PC-3 (cell line): ENCODE measurements around the gene LIPG. TPM values are rescaled to one million over a fixed set of nuclear protein-coding genes. Genes with fewer than 3 reads are reported as not detected.

ENCODE experiments used
- ATAC-seq: fragments of 200-7000 bp; cut with Tn5 transposase; 2 replicates; pipeline ENCODE4 v1.9.1; 2020; ENCODE audit warnings: mild to moderate bottlenecking, moderate library complexity
- BruUV-seq: library from RNA; stranded (reverse); fragments of 400-500 nt; replicated peaks from 2 replicates; lab custom pipeline; 2021; lab: Mats Ljungman, UMichigan
- CTCF ChIA-PET: fragments of 300-600 bp; sonication (Branson Sonifier 250); formaldehyde crosslinking; loops from one replicate; lab custom pipeline; 2022; ENCODE audit warnings: antibody characterized with exemption; lab: Charles Lee
- POLR2A ChIA-PET: fragments of 300-600 bp; sonication (Branson Sonifier 250); formaldehyde crosslinking; loops from one replicate; lab custom pipeline; 2022; ENCODE audit warnings: antibody characterized with exemption; ENCODE audit not compliant: unreplicated experiment; lab: Charles Lee
- DNase-seq: peaks from one replicate; pipeline ENCODE4 v3.0.0-alpha.2; 2015
- H2AFZ ChIP-seq: fragments of 300-600 bp; sonication (generic); 2 replicates; pipeline ENCODE4 v1.6.0; 2016; ENCODE audit warnings: antibody characterized with exemption, low read length
- H3F3A ChIP-seq: fragments of 300-600 bp; sonication (generic); one replicate; pipeline ENCODE4 v1.6.0; 2017; ENCODE audit warnings: antibody characterized with exemption, low read length, control low read depth, mild to moderate bottlenecking; ENCODE audit not compliant: unreplicated experiment
- H3K27ac ChIP-seq: fragments of 300-600 bp; sonication (generic); 2 replicates; pipeline ENCODE4 v1.5.1; 2016; ENCODE audit warnings: mild to moderate bottlenecking, low read length
- H3K27me3 ChIP-seq: fragments of 300-600 bp; sonication (generic); 2 replicates; pipeline ENCODE4 v1.6.1; 2016; ENCODE audit warnings: low read length, mixed read lengths
- H3K36me3 ChIP-seq: fragments of 300-600 bp; sonication (generic); 2 replicates; pipeline ENCODE4 v1.6.1; 2016; ENCODE audit warnings: low read depth, mixed run types, low read length, mixed read lengths
- H3K4me1 ChIP-seq: fragments of 300-600 bp; sonication (generic); 2 replicates; pipeline ENCODE4 v1.5.1; 2016; ENCODE audit warnings: low read length; ENCODE audit not compliant: insufficient read depth
- H3K4me2 ChIP-seq: fragments of 300-600 bp; sonication (generic); 2 replicates; pipeline ENCODE4 v1.6.0; 2016; ENCODE audit warnings: low read length
- H3K4me3 ChIP-seq: fragments of 300-600 bp; sonication (generic); 2 replicates; pipeline ENCODE4 v1.5.1; 2016; ENCODE audit warnings: mild to moderate bottlenecking, low read length, mixed read lengths
- H3K79me2 ChIP-seq: fragments of 300-600 bp; sonication (generic); 2 replicates; pipeline ENCODE4 v1.6.1; 2017; ENCODE audit warnings: low read length, mixed read lengths
- H3K9ac ChIP-seq: fragments of 300-600 bp; sonication (generic); 2 replicates; pipeline ENCODE4 v1.6.0; 2016; ENCODE audit warnings: mild to moderate bottlenecking, low read length
- H3K9me2 ChIP-seq: fragments of 300-600 bp; sonication (generic); replicated peaks from 2 replicates; pipeline ENCODE4 v1.6.1; 2016; ENCODE audit warnings: mixed run types, low read length, mixed read lengths
- H3K9me3 ChIP-seq: fragments of 300-600 bp; sonication (generic); 2 replicates; pipeline ENCODE4 v1.6.1; 2016; ENCODE audit warnings: low read length, mixed read lengths
- H4K20me1 ChIP-seq: fragments of 300-600 bp; sonication (generic); 2 replicates; pipeline ENCODE4 v1.6.1; 2016; ENCODE audit warnings: low read length, mixed read lengths
- EZH2 ChIP-seq: fragments of 300-600 bp; sonication (generic); IDR thresholded peaks from one replicate; pipeline ENCODE4 v1.6.1; 2017; ENCODE audit warnings: antibody characterized with exemption, mild to moderate bottlenecking, low read length; ENCODE audit not compliant: unreplicated experiment
- EZH2phosphoT487 ChIP-seq: fragments of 300-600 bp; sonication (generic); IDR thresholded peaks from 2 replicates; pipeline ENCODE4 v1.6.1; 2018; ENCODE audit warnings: mild to moderate bottlenecking, antibody characterized with exemption, low read length, borderline replicate concordance
- intact Hi-C: fragments of 100-400 bp; cut with micrococcal nuclease; formaldehyde crosslinking; loops from 2 replicates; pipeline ENCODE4 v1.9.0; 2023
- total RNA-seq: library from RNA; depleted of rRNA; stranded (reverse); fragments of >200 nt; gene quantifications from 2 replicates; pipeline ENCODE4 v1.2.3, GENCODE V29; 2014
- TF ChIP-seq, protein P1 (sequence below): fragments of 300-600 bp; sonication (generic); conservative IDR thresholded peaks from 2 replicates; pipeline ENCODE4 v1.5.1; 2017; ENCODE audit warnings: antibody characterized with exemption, low read depth, mild to moderate bottlenecking, low read length

The LIPG gene
- total RNA-seq, 1 experiment from 2014 or later, result 14.8 TPM

DNA sequence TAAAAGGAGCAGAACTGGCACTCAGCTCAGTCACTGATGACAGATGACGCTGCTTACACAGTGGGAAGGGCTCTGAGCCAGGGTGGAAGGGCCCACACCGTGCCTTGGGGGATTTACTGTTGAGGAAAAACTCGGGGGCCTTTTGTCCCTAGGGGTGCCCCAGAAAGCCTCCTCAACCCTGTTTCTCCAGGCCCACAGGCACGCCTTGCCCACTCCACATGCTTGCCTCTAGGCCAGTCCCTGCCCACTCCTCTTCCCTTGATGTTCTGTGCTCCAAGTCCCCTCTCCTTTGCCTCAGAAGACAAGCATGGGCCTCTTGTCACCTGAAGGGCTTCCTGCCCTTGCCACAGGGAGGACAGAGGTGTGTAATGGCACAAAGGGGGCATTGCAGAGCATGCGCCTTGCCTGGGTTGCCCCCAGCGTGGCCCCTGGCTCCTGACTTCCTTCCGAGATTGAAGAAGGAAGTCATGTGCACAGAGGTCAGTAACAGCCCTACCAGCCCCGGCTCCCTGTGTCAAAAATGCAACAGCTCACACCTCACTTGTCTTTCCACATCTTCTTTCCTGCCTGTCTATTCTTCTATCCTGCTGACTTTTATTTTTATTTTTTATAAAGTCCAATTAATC, 65.1 kb downstream of the LIPG start:
- CTCF ChIA-PET, result no interaction called here
- intact Hi-C loops, result no loop called here
- DNase-seq, result no peak

DNA sequence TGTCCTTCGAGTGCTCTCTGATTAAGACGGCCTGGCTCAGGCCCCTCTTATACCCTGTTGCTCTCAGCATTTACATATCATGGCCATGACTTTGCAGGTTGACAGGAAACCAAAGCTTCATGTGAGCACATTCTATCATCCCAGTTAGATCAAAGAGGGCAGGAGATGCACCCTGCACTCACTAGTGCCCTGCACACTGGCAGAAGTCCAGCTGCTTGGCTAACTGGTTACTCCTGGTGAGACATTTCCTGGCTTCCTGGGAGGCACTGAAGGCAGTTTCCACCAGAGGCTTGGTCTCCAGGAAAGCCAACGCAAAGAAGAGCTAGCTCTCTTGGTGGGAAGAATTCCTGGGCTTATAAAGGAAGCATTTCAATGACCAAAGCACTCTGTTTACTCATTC, 66.3 kb downstream of the LIPG start:
- no peak overlapping the region for H3K4me2 ChIP-seq
- no peak for TF ChIP-seq EZH2
- TF ChIP-seq, protein P1, sequence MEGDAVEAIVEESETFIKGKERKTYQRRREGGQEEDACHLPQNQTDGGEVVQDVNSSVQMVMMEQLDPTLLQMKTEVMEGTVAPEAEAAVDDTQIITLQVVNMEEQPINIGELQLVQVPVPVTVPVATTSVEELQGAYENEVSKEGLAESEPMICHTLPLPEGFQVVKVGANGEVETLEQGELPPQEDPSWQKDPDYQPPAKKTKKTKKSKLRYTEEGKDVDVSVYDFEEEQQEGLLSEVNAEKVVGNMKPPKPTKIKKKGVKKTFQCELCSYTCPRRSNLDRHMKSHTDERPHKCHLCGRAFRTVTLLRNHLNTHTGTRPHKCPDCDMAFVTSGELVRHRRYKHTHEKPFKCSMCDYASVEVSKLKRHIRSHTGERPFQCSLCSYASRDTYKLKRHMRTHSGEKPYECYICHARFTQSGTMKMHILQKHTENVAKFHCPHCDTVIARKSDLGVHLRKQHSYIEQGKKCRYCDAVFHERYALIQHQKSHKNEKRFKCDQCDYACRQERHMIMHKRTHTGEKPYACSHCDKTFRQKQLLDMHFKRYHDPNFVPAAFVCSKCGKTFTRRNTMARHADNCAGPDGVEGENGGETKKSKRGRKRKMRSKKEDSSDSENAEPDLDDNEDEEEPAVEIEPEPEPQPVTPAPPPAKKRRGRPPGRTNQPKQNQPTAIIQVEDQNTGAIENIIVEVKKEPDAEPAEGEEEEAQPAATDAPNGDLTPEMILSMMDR, result no peak
- no peak for TF ChIP-seq EZH2phosphoT487

More for the DNA sequence above, 65.1 kb downstream of the LIPG start:
- no peaks in the 10 kb centered on the region for H3F3A ChIP-seq
- H3K9me2 ChIP-seq, result no peaks in the 10 kb centered on the region
- no peak overlapping the region for H3K4me3 ChIP-seq
- H3K4me1 ChIP-seq, result peaks cover 15% of the 10 kb centered on the region
- H4K20me1 ChIP-seq, result no peaks in the 10 kb centered on the region
- no peak overlapping the region for H3K27ac ChIP-seq
- no TSS peak for BruUV-seq
- POLR2A ChIA-PET, result no interaction called here
- no peak overlapping the region for H2AFZ ChIP-seq
- no peaks in the 10 kb centered on the region for H3K36me3 ChIP-seq
- no peaks in the 10 kb centered on the region for H3K79me2 ChIP-seq
- no peak for ATAC-seq
- H3K9ac ChIP-seq, result no peak overlapping the region
- no peaks in the 10 kb centered on the region for H3K27me3 ChIP-seq
- no peaks in the 10 kb centered on the region for H3K9me3 ChIP-seq
- no peak overlapping the region for H3K4me2 ChIP-seq
- TF ChIP-seq, protein P1, result no peak
- TF ChIP-seq EZH2phosphoT487 (no peak), EZH2 (no peak)

More for the DNA sequence above, 66.3 kb downstream of the LIPG start:
- peak; percentile 61 for ATAC-seq
- POLR2A ChIA-PET, result interaction anchor here (0.6 kb wide), 1 partner anchor 28 kb away, joined by 3 read pairs; no protein-coding TSS in a partner anchor
- no peak overlapping the region for H3K27ac ChIP-seq
- H3F3A ChIP-seq, result no peaks in the 10 kb centered on the region
- intact Hi-C loops, result no loop called here
- no peaks in the 10 kb centered on the region for H3K27me3 ChIP-seq
- DNase-seq, result peak; percentile 57
- CTCF ChIA-PET, result no interaction called here
- H3K4me3 ChIP-seq, result no peak overlapping the region
- H3K79me2 ChIP-seq, result no peaks in the 10 kb centered on the region
- no peaks in the 10 kb centered on the region for H3K36me3 ChIP-seq
- H3K9ac ChIP-seq, result no peak overlapping the region
- no peaks in the 10 kb centered on the region for H3K9me2 ChIP-seq
- peaks cover 15% of the 10 kb centered on the region for H3K4me1 ChIP-seq
- no TSS peak for BruUV-seq
- no peak overlapping the region for H2AFZ ChIP-seq
- no peaks in the 10 kb centered on the region for H3K9me3 ChIP-seq
- no peaks in the 10 kb centered on the region for H4K20me1 ChIP-seq
